Activated CD8-positive, alpha-beta memory T cell treated with anti-CD3 and anti-CD28 coated beads for 48 hours (primary cell): ENCODE results near the gene SHTN1.

Source experiments
- DNase-seq, 3 experiments: peaks; one replicate each; pipeline ENCODE4 v3.0.0-alpha.2; 2020; ENCODE audit warnings: low read depth in 2 of 3, low spot score in 2 of 3

SHTN1 gene

DNA sequence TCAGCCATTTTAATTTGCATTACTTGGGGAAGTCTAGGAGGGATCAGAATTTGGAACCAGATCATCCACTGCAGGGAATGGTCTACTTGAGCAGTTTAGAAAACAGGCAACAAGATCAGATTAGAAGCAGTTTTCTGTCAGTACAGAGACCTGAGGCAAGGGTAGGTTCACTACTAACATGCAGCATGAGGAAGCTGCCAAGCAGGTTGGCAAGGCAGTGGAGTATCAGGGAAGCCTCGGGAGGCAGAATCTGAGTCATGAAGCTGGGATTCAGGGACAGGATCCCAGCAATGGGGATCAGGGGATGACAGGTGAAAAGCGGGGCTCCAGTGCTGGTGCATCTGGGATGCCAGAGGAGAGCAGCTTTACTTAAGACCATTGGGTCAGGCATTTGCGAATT is 127.6 kb downstream of the SHTN1 start:
- DNase-seq = no peak

DNA sequence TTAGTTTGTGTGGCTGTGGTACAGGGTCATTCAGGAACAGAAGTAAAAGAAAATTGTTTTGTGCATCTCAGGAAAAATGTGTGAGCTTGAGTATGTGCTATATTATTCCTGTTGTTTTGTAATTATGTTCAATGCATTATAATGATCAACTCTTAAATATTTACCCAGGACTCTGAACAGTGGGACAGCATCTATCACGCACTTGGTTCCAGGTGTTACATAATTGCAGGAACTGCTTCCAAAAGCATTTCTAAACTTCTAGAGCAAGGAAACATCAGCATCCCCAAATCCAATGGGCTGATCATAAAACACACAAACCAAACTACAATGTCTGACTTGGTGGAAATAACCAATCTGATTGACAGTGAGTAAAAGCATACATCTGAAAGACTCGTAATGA is 129.1 kb downstream of the SHTN1 start:
- DNase-seq = no peak

DNA sequence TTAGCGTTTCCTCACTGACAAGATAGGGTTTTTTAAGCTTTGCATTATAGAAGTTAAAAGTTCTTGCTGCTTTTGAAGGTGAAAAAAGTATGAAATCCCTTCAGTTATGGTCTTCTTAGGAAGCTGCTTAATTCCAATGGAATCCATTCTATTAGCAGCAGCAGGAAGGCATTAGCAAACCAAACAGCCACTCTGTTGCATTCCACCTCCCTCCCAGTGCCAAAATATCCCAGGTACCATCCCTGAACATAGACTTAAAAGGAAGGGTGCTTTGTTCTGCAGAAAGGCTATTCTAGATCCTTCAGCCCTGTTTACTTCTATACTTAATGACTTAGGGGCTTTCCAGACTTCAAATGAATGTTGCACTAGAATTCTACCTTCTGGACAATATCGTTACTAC is 131.9 kb downstream of the SHTN1 start:
- DNase-seq = no peak

DNA sequence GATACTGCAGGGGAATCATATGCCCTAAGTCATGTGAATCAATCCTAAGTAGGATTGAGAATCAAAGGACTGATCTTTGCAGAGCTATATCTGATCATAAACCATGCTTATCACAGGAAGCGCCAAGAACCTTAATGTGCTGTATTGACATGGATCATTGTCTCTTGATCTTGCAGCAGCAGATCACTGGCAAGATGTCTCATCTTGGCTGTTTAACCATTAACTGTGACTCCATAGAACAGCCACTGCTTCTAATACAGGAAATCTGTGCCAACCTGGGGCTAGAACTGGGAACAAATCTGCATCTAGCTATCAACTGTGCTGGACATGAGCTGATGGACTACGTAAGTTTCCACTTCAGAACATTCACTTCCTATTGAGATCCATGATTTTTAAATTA is 134.0 kb downstream of the SHTN1 start:
- DNase-seq = no peak

DNA sequence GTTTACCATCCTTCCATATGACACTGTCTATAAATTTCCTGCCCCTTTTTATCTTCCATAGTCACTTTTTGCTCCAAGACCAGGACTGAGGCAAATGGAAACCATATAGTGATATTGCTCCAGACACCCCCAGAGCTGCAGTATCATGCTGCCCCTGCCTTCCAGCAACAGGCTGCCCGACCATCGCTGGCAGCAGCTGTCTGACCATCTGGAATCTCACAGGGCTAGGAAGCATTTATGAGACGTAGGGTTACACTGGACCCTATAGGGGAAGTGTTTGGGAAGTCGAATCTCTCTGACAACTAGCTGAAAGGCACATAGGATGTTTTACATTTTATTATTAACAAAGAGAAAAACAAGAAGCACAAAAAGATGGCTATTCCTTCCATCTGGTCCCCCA is 136.3 kb downstream of the SHTN1 start:
- no peak for DNase-seq

DNA sequence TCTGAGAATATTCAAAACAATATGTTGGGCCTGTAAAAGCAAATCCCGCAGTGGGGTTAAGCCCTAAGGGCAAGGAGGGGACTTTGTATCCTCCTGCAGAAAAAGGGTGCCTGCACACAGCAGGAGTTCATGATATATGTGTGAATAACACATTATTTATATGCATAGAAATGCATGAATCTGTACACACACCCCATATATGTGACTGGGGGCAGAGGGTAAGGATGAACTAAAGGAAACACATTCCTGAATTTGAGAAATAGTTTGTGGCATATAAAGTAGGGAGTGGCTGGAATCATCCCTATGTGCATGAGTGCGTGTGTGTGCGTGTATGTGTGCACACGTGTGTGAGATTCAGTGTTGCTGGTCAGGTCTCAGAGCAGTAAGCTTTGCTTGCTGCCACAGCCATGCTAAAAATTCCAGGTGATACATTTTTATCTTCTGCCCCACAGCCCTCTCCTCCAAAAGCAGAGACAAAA is 136.8 kb downstream of the SHTN1 start:
- no peak for DNase-seq

DNA sequence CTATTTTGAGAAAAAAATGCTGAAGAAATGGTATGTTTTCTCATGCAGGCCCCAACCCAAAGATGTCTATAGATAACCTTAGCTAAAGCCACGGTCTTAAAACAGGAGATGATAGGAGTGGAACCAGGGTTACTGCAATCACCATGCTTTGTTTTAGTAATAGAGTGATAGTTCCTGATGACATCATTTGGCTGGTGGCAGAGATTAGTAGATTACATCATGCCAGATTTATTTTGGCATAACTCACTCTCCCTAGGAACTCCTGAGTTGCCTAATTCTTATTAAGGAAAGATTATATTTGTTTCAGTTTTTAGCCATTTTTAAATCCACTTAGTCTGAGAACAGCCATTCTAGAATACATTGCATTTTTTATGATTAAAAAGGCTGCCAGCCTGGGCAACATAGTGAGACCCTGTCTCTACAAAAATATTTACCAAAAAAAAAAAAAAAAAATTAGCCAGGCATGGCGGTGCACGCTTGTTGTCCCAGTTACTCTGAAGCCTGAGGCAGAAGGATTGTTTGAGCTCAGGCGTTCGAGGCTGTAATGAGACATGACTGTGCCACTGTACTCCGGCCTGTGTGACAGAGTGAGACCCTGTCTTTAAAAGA is 137.9 kb downstream of the SHTN1 start:
- DNase-seq = no peak

DNA sequence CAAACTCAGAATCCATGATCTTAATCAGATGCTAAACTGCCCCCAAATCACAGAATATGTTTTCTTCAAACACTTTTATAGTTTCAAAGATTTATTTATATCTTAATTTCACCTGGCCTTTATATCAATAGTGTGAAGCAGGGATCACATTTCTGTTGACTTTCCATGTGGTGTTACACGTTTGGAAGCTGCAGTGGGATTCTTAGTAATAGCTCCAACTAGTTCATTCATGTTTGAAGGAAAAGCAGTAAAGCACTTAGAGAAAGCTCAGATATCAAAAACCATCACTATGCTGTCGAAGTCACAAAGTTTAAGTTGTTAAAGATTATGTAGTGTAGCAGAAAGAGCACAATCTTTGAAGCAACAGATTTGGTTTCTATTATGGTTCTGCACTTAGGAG is 138.9 kb downstream of the SHTN1 start:
- no peak for DNase-seq

DNA sequence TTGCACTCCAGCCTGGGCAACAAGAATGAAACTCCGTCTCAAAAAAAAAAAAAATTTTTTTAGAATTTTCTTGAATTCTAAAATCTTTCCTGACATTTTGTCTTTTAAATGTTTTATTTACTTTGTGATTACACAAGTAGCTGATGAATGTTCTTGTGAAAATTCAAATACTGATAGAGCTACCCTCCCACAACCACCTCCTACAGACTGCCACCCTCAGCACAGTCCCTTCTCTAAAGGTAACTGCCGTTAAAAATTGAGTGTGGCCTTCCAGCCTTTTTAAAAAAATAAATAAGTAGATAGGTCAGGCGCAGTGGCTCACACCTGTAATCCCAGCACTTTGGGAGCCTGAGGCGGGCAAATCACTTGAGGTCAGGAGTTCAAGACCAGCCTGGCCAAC is 140.6 kb downstream of the SHTN1 start:
- DNase-seq = no peak

DNA sequence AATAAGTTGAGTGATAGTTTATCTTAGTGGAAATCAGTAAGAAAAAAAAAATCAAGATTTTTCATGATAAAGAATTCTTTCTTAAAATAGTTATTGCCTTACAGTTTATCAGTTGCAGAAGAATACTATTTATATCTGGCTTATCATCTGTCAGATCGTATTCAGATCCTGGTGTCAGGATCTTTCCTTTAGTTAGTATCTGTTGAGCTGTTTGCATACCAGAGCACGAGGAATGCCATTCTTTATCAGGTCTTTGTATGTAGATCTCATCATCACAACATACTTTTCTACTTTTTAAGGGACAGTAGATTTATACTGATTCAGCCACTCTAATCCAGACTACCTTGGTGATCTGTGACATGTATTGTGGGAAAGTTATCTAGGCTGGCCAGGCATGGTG is 143.2 kb downstream of the SHTN1 start:
- DNase-seq = no peak

DNA sequence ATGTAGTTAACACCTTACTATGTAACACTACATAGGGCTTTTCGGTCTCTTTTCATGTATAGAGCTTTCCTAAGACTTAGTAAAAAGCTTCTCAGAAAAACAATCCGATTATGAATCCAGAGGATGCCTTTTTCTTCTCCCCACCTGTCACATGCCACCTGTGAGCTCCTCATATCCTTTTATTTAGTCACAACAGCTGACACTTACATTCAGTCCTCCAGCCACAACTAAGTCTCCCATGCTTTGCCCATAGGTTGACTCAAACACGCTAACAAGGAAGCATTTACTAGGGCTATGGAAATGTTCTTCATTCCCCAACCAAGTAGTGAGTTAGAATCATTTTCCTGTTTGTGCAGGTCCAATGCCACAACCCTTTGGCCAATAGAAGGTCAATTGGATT is 147.8 kb downstream of the SHTN1 start:
- DNase-seq = no peak

DNA sequence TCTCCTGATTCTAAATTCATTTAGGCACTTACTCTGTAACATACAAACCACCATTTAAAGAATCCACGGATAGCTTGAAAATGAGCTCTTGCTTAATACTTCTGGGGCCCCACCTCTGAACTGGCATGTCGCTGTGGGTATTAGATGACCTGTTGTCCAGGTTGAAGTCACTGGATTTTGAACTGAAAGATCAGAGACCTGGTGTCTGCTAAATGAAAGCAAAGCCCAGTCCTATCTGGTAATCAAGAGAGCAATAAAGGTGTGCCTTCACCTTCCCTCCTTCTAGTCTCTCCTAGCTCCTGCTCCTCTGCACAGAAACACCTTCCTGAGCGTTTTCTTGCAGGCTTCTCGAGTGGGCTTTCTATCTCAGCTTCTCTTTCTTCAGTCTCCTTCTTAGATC is 151.3 kb downstream of the SHTN1 start:
- no peak for DNase-seq

DNA sequence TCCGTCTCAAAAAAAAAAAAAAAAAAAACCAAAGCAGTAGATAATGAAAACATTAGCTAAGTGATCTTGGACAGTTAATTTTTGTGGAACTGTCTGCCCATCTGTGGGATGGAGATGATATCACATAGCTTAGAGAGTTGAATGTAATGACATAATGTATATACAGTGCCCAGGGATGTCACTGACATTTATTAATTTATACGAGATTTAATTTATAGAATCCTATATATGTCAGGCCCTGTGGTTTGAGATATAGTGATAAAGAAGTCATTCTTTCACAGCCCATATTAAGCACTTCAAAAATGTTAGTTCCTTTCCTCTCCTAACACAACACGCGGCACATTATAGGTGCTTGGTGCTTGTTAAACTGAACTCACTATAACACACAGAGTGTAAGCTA is 151.7 kb downstream of the SHTN1 start:
- no peak for DNase-seq

DNA sequence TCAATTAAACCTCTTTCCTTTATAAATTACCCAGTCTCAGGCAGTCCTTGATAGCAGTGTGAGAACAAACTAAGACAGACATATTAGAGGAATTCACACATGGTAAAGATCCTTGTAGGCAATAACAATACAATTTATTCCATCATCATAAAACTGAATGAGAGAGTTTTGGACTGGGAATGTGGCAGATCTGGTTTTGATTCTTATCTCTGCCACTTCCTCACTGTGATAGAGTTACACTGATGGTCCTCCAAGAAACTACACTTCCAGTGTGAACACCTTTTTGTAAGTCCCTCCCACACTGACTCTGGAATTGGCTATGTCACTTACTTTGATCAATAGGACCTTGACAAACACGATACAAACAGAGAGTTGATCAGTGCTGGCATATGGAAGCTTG is 152.7 kb downstream of the SHTN1 start:
- DNase-seq = no peak

DNA sequence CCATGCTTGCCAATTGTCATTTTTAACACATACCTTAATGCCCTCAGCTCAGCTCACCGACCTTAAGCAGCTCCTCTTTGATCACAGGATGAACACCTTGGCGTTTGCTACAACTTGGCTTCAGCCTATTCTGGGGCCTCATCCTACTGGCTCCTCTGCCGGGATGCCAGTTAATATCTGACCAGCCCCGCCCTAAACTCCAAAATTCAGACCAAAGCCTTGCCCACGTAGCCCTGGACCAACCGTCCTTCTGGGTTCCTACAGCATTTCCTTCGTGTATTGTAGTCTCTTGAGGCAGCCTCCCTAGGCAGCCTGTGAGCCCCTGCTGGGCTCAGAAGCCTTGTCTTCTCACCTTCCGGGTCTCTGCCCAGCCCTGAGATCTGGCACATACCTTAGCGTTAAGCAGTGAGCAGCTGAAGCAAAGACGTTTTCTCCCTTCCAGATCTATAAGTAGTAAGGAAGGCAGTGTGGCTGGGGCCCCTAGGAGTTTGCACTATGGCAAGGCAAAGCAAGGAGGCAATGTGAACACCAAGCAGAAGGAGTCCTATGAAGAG is 154.9 kb downstream of the SHTN1 start:
- DNase-seq = no peak

DNA sequence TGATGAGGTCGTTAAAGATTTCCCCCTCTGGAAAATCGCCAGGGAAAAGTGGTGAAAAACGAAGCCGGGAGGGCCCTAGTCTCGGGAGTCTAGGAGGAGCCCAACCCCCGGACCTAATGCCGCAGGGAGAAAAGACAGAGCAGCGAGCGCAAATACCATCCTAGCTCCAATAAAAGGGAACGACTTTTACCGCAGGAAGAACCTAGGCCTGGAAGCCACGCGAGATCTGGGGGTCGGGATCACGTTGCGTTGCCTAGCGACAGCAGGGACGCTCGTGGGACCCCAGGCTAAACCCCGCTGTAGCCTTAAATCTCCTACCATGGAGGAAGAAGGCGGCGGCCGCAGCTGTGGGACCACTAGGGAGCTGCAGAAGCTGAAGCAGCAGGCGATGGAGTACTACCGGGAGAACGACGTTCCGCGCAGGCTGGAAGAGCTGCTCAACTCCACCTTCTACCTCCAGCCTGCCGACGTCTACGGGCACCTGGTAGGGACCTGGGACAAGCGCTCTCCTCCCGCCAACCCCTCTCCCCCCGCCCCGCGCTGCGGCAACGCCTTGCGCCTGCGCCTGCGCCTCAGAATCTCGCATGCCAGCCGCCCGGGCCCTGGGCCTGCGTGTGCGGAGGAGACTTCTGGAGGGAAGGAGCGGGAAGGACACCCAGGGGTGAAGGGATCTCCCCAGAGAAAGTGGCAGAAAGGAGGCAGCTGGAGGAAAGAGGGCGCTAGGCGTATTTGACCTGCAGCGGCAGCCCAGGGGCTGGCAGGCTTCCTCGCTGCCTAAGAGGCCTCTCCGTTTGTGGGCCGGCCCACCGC is 155.5 kb downstream of the SHTN1 start, which contains the start of gene ENO4:
Gene ENO4, plus strand, starts transcription at position 252 of the 810 bp plus-strand sequence. Its CDS starts 68 bp downstream, at position 320.
- DNase-seq = no peak

DNA sequence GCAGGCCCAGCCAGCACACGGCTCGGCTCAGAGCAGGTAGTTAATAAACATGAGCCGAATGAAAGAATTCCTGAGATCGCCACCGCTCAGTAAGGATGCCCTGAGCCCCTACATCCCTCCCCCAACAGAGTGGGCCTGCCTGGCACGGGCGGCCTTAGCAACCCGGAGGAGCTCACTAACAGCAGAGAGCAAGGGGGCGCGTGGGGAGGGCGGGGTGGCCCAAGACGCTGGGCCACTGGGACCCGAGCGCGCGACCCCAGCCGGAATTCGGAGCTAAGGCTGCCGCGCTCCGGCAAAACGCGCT is 156.1 kb downstream of the SHTN1 start:
- no peak for DNase-seq

DNA sequence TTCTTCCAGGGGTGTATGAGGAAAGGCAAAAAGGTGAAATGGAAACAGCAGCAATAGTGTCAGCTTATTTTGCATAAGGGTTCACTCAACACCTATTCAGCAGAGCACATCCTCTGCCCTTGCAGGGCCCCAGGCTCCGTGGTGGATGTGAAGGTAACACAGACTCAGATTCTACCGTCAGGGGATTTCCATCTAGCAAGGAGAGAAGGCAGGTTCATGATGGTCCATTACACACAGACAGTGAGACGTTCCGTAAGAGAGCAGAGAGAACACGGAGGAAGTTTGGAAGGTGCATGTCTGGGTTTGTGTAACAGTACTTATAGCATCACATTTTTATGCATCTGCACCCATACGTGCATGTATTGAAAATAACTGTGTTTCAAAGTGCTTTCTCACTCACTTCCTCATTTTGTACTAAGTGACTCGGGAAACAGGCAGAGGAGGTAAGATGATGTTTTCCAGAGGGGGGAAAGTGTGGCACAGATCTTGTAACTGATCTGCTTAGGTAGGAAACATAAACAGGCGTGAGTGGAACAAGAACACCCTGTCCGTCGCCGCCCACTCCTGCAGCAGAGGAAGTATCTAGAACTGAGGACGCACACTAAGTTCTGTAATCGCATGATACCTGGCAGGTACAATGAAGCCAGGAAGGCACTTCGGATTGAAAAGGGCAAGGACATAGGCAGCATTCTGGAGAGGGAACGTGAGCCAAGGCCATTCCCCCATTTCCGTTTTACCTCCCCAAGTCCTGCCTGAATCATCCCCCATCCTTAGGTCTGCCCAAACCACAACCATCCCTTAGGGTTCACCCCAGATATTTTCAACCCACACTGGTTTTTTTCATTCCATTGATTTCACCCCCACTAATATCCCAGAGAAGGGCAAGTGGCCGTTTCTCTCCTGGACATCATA is 156.7 kb downstream of the SHTN1 start:
- DNase-seq = no peak

DNA sequence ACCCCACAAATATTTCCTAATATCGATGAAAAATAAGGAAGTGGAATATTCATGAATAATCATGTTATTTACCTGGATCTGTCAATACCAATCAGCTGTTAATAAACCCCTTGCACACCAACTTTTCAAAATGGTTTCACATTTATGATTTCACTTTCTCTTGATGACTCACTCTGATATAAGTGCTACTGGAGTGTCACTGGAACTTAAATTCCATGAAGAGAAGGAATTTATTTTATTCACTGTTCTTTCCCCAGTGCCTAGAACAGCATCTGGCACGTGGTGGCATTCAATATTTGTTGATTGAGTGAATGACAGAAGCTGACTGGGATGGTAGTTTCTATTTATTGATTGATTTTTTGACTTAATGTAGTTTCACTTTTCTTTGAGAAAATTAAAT is 159.2 kb downstream of the SHTN1 start:
- DNase-seq = no peak

DNA sequence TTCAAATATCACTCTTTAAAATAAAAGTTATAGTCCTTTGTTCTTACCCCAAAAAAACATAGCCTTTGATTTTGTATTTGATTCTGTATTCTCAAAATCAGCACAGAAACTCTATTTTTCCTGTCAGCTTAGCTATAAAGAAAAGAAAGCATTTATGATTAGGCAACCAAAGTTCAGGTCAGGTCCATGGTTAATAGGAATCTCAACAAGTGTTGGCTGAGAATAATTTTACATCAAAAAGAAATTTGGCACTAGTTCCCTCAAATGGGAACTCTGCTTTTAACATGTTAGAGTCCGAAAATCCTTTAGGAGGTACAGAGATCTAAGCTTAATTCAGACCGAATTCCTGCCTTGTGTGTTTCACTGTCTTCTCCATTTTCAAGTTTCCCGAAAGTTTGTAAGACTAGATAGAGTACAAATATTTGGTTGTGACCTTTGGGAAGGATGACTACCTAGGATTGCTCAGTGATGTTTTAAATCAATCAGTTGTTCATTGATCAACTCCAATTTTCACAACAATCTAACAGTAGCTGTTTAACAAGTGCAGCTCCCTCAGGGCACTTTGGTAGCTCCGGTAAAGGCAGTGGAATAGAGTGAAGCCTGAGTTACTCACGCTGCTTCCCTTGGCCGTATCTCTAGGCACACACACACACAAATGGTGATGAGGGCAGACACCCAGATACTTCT is 164.5 kb downstream of the SHTN1 start:
- no peak for DNase-seq

DNA sequence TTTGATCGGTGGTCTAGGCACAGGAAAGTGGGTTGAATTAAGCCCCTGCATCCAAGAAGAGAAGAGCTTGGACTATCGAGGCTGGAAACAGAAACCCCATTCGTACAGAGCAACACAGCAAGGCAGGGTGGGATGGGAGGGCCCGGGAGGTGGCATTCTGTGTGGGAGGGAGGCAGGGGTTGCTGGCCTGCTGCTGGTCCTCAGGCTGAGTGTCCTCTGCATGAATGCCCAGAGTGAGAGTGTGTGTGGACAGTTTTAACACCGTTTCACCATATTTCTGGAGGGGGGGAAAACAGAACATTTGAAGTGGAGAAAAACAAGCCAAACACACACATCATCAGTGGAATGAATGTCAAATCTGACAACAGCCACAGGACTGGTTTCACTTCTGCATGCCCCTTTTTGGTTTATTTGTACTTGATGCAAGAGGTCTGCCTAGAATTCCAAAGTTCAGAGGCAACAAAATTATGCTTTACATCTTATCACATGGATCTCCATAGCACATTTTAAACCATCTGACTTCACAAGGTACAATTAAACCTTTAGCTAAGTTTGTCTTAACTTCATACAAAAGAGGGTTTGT is 166.8 kb downstream of the SHTN1 start:
- no peak for DNase-seq
